Mucosa of rectum (tissue), 2 donors: Measurements from ENCODE around the gene TMEM267.
"Not testable (repeated sequence)": the region's sequence is repeated elsewhere in the genome, so short reads cannot be mapped to it uniquely, and the experiment has no call there.

ENCODE experiments used
- H3K27ac ChIP-seq, 2 donors: one replicate each; pipeline ENCODE4 v1.7.0; 2013; ENCODE audit warnings: inconsistent platforms in 2 of 2, low read depth in 2 of 2, low read length in 2 of 2
- H3K27me3 ChIP-seq, 2 donors: one replicate each; pipeline ENCODE4 v1.7.0; 2013; ENCODE audit warnings: low read length in 2 of 2; ENCODE audit not compliant: control insufficient read depth in 2 of 2, insufficient read depth in 2 of 2
- H3K36me3 ChIP-seq, 2 donors: one replicate each; pipeline ENCODE4 v1.7.0; 2013; ENCODE audit warnings: low read length in 2 of 2; ENCODE audit not compliant: control insufficient read depth in 2 of 2, insufficient read depth in 2 of 2
- H3K4me1 ChIP-seq, 2 donors: one replicate each; pipeline ENCODE4 v1.7.0; 2013; ENCODE audit warnings: low read length in 2 of 2, mild to moderate bottlenecking in 1 of 2; ENCODE audit not compliant: control insufficient read depth in 2 of 2, insufficient read depth in 2 of 2
- H3K4me3 ChIP-seq, 2 donors: one replicate each; pipeline ENCODE4 v1.7.0; 2013; ENCODE audit warnings: low read length in 2 of 2
- H3K9ac ChIP-seq, 2 donors: one replicate each; pipeline ENCODE4 v1.7.0; 2013; ENCODE audit warnings: low read length in 2 of 2, low read depth in 1 of 2, mild to moderate bottlenecking in 1 of 2
- H3K9me3 ChIP-seq, 2 donors: one replicate each; pipeline ENCODE4 v1.7.0; 2013; ENCODE audit warnings: low read length in 2 of 2; ENCODE audit not compliant: control insufficient read depth in 2 of 2
- donor health status: healthy.
- donor health status: Normal muscosa, but diverticular disease.

Gene TMEM267

DNA sequence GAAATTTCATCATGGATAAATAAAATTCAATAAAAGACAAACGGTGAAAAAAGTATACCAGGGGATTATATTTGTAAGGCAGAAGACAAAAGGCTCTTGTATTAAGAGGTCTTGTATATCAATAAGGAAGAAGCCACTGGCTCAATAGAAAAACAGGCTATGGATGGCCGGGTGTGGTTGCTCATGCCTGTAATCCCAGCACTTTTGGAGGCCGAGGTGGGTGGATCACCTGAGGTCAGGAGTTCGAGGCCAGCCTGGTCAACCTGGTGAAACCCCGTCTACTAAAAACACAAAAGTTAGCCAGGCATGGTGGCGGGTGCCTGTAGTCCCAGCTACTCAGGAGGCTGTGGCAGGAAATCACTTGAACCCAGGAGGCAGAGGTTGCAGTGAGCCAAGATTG is 60.6 kb downstream of the TMEM267 start:
- not testable (repeated sequence) for H3K9ac ChIP-seq, H3K4me3 ChIP-seq, H3K27me3 ChIP-seq, H3K36me3 ChIP-seq, H3K9me3 ChIP-seq, H3K27ac ChIP-seq
- H3K4me1 ChIP-seq: peaks cover 7 to 15% of the 10 kb centered on the region in 2 donors

DNA sequence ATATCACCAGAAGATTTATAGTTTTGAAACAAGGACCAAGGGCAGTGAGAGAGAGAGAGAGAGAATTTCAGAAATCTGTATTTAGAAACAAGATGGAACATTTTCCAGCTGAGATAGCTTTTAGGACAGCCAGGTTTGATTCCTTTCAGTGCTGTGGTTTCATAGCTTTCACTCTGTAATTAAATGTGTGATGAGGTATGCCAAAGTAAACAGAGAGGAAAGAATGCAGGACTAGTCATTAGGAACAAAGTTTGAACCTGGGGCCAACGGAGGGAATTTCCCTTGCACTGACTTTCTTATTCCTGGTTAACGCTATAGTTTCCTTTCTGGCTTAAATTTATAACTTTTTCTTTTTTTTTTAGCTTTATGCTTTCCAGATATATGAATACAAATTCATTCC is 61.5 kb downstream of the TMEM267 start:
- Histone ChIP-seq H3K27ac (peak overlapping the region; percentile 24 to 57), H3K4me1 (peaks cover 7 to 15% of the 10 kb centered on the region in 2 donors), H3K36me3 (no peaks in the 10 kb centered on the region), H3K4me3 (no peak overlapping the region), H3K27me3 (no peaks in the 10 kb centered on the region), H3K9me3 (no peaks in the 10 kb centered on the region), H3K9ac (peak overlapping the region in 1 of 2 donors; percentile 7)

DNA sequence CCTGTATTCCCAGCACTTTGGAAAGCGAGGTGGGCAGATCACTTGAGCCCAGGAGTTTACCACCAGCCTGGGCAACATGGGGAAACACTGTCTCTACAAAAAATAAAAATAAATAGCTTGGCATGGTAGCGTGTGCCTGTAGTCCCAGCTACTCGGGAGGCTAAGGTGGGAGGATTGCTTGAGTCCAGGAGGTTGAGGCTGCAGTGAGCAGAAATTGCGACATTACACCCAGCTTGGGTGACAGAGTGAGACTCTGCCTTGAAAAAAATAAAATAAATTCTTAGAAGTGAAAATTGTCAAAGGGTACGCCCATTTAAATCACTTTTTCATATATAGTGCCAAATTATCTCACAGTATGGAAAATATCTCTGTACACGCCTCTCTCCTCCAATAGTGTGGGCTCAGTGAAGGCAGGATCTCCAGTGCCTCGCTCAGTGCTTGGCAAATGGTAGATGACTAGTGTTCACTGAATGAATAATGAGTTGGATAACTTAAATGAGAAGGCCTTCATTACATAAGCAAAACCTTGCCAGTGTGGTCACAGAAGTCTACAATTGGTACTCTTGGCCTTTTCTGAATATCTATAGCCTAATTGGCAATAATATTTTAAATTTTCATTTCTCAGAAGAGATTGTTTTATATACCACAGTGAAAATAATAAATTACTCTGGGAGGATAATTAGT is 62.1 kb downstream of the TMEM267 start:
- Histone ChIP-seq H3K4me1 (peaks cover 7 to 19% of the 10 kb centered on the region in 2 donors), H3K9ac (no peak overlapping the region), H3K27me3 (no peaks in the 10 kb centered on the region), H3K9me3 (no peaks in the 10 kb centered on the region), H3K4me3 (no peak overlapping the region), H3K36me3 (no peaks in the 10 kb centered on the region), H3K27ac (peak overlapping the region; percentile 24 to 40)

- Histone ChIP-seq H3K36me3 (no peaks in the 10 kb centered on the region), H3K27ac (no peak overlapping the region), H3K4me1 (peaks cover 7 to 19% of the 10 kb centered on the region in 2 donors), H3K27me3 (no peaks in the 10 kb centered on the region), H3K9ac (no peak overlapping the region), H3K4me3 (no peak overlapping the region), H3K9me3 (no peaks in the 10 kb centered on the region)
Measured at GRCh38 chr5:43420241-43420640, 63.4 kb downstream of the TMEM267 start.

DNA sequence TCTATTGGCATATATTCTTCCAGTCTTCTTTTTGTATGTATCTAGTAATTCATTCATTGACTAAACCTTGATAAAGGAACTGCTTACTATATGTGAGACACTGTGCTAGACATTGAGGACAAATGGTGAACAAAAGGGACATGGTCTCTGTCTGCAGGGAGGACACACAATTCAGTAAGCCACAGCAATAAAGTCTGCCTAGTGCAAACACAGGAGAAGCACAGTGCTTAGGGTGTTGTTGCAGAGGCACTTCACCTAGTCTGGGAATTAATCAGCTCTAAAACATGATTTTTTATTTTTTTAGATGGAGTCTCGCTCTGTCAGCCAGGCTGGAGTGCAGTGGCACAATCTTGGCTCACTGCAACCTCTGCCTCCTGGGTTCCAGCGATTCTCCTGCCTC is 65.1 kb downstream of the TMEM267 start:
- Histone ChIP-seq H3K27me3 (no peaks in the 10 kb centered on the region), H3K4me3 (no peak overlapping the region), H3K4me1 (peaks cover 7 to 19% of the 10 kb centered on the region in 2 donors)

GRCh38 chr5:43416803-43417394 is 66.8 kb downstream of the TMEM267 start:
- Histone ChIP-seq H3K36me3 (no peaks in the 10 kb centered on the region), H3K4me1 (peaks cover 9 to 30% of the 10 kb centered on the region in 2 donors), H3K9me3 (no peaks in the 10 kb centered on the region), H3K27me3 (no peaks in the 10 kb centered on the region), H3K27ac (no peak overlapping the region), H3K4me3 (no peak overlapping the region), H3K9ac (no peak overlapping the region)

More for the DNA sequence above, 65.1 kb downstream of the TMEM267 start:
- Histone ChIP-seq H3K9ac (no peak overlapping the region), H3K9me3 (no peaks in the 10 kb centered on the region), H3K36me3 (no peaks in the 10 kb centered on the region), H3K27ac (no peak overlapping the region)

- Histone ChIP-seq H3K27ac (no peak overlapping the region), H3K27me3 (no peaks in the 10 kb centered on the region), H3K36me3 (no peaks in the 10 kb centered on the region), H3K9me3 (no peaks in the 10 kb centered on the region), H3K4me1 (peaks cover 5 to 24% of the 10 kb centered on the region in 2 donors), H3K4me3 (no peak overlapping the region), H3K9ac (no peak overlapping the region)
Measured at GRCh38 chr5:43415935-43416802, 67.5 kb downstream of the TMEM267 start.

DNA sequence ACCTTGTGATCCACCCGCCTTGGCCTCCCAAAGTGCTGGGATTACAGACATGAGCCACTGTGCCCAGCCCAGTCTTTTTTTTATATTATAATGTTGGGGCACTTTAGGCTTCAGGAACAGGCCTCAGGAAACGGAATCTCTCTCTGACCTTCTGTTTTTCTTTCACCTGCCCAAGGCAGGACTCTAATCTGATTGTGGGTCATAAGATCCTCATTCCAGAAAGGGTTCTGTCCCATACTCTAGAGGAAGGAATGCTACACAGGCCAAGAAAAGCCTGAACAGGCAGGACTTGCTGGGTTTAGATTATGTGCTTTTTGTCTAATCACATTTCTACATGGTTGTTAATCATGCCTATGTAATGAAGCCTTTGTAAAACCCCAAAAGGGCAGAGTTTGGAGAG is 69.7 kb downstream of the TMEM267 start:
- Histone ChIP-seq H3K27me3 (no peaks in the 10 kb centered on the region), H3K27ac (no peak overlapping the region), H3K4me3 (no peak overlapping the region), H3K9me3 (no peaks in the 10 kb centered on the region), H3K36me3 (no peaks in the 10 kb centered on the region), H3K9ac (no peak overlapping the region), H3K4me1 (peaks cover 5 to 35% of the 10 kb centered on the region in 2 donors)

DNA sequence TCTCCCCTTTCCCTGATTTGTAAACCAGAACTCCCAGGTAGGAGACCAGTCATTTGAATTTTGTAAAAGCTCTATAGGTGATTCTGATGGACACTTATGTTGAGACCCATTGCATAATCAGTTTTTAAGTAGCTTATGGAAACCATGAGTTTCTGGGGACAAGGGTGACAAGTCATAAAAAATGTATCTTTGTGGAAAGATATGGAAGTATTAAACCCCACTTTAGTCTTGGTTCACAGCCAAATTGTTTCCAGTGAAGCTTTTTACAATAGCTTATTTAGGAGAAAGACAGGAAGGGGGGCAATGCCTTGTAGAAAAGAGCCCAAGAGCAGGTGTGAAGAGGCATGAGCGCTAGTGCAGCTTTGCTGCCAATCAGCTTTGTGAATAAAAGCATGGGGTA is 71.0 kb downstream of the TMEM267 start:
- Histone ChIP-seq H3K4me1 (peaks cover 5 to 32% of the 10 kb centered on the region in 2 donors), H3K27me3 (no peaks in the 10 kb centered on the region), H3K9ac (peak overlapping the region in 1 of 2 donors; percentile 74), H3K27ac (peak overlapping the region; percentile 92 to 94), H3K4me3 (peak overlapping the region; percentile 68 to 80), H3K36me3 (no peaks in the 10 kb centered on the region), H3K9me3 (no peaks in the 10 kb centered on the region)

- H3K36me3 ChIP-seq: no peaks in the 10 kb centered on the region
- peak within 1 kb of the TSS; percentile 74 to 75 for H3K9ac ChIP-seq
- H3K9me3 ChIP-seq: no peaks in the 10 kb centered on the region
- no peaks in the 10 kb centered on the region for H3K27me3 ChIP-seq
- H3K27ac ChIP-seq: peak within 1 kb of the TSS; percentile 92 to 94
- peak within 1 kb of the TSS; percentile 68 to 80 for H3K4me3 ChIP-seq
- H3K4me1 ChIP-seq: peaks cover 5 to 32% of the 10 kb centered on the region in 2 donors
Measured at GRCh38 chr5:43412156-43412555, 71.5 kb downstream of the TMEM267 start, which contains the start of gene CCL28. TSS of gene CCL28 (minus strand) at chr5:43412391. CDS start at chr5:43412316, 75 bp downstream.
